BLaER1 (cell line): Measurements from ENCODE around the gene SPATS2L.

ENCODE experiments used
- H3K27ac ChIP-seq: shearing (Covaris generic); formaldehyde crosslinking; 2 replicates; pipeline ENCODE4 v1.8.1; 2022
- H3K27me3 ChIP-seq: shearing (Covaris generic); formaldehyde crosslinking; 2 replicates; pipeline ENCODE4 v1.8.1; 2022
- H3K36me3 ChIP-seq: shearing (Covaris generic); formaldehyde crosslinking; 2 replicates; pipeline ENCODE4 v1.8.1; 2022
- H3K4me1 ChIP-seq: shearing (Covaris generic); formaldehyde crosslinking; 2 replicates; pipeline ENCODE4 v1.8.1; 2022
- H3K4me2 ChIP-seq: shearing (Covaris generic); formaldehyde crosslinking; 2 replicates; pipeline ENCODE4 v1.8.1; 2022
- H3K4me3 ChIP-seq: shearing (Covaris generic); formaldehyde crosslinking; 2 replicates; pipeline ENCODE4 v1.8.1; 2022
- H3K9ac ChIP-seq: shearing (Covaris generic); formaldehyde crosslinking; 2 replicates; pipeline ENCODE4 v1.8.1; 2022
- H3K9me3 ChIP-seq: shearing (Covaris generic); formaldehyde crosslinking; 2 replicates; pipeline ENCODE4 v1.8.1; 2022
- H4K20me1 ChIP-seq: shearing (Covaris generic); formaldehyde crosslinking; 2 replicates; pipeline ENCODE4 v1.8.1; 2022
- Cebpa-rat ChIP-seq: shearing (Covaris generic); IDR thresholded peaks from 2 replicates; pipeline ENCODE4 v1.8.1; 2022

SPATS2L gene

GRCh38 chr2:200353874-200354273, 47.4 kb downstream of the SPATS2L start:
- Histone ChIP-seq H3K4me3 (no peak overlapping the region), H3K36me3 (no peaks in the 10 kb centered on the region), H3K4me2 (no peak overlapping the region), H3K4me1 (peaks cover 9% of the 10 kb centered on the region), H3K27me3 (no peaks in the 10 kb centered on the region), H3K9ac (no peak overlapping the region), H4K20me1 (no peaks in the 10 kb centered on the region), H3K9me3 (no peaks in the 10 kb centered on the region), H3K27ac (no peak overlapping the region)
- no peak for TF ChIP-seq Cebpa-rat

DNA sequence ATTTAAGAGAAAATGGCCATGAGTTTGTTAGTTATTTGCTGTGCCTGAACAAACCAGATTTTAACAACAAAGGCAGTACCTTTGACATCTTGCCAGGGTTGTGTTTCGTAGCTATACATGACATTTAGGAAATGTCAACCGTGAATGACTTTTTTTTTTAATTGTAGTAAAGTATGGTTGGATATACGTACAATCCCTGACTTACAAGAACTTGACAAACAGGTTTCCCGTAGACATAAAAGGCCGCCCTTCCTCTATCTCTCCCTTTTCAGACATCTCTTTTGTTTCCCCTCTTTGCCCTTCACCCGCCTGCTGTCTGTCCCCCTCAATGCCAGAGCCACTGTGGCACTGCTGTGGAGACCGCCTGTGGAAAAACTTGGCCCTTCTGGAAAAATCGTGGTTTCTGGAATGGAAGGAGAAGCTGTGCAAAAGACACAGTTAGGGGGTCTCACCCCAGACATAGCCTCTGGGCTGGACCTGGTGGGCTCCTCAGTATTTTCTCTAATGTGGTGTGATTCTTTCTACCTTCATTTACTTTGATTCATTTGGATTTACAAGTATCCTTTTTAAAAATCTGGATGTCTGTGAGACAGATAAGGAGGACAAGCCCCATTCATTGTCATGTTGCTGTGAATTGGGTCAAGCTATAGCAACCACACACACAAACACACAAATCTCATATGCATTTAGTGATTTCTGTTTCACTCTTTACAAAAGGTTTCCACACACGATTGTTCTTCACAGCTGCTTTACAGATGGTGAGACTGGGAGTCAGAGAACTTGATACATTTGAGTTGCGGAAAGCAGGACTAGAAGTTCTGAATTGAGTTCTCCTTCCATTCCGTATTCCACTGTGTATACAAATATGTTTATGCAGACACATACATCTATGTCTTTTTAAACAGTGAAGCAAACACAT, 48.6 kb downstream of the SPATS2L start:
- Histone ChIP-seq H3K9ac (no peak overlapping the region), H3K9me3 (no peaks in the 10 kb centered on the region), H3K4me2 (no peak overlapping the region), H3K27me3 (no peaks in the 10 kb centered on the region), H3K4me3 (no peak overlapping the region), H3K36me3 (no peaks in the 10 kb centered on the region), H4K20me1 (no peaks in the 10 kb centered on the region), H3K27ac (no peak overlapping the region), H3K4me1 (peaks cover under 1% of the 10 kb centered on the region)
- no peak for TF ChIP-seq Cebpa-rat

DNA sequence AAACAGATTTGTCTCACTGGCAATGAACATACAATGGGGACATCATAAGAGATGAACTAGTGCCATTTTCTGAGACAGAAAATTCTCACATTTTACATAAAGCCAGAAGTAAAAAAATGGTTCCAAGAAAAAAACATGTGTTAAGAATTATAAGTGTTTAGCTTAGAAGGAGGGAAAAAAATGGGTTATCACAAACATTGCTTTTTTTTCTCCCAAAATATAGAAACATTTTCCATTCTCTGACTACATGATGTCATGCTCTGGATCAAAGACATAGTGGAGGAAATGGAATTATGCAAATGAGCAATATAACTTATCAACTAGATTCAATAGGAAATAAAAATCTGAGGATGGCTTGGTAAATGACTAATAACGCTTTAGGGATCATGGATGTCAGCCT, 49.8 kb downstream of the SPATS2L start:
- Histone ChIP-seq H3K4me2 (no peak overlapping the region), H3K4me3 (no peak overlapping the region), H3K9ac (no peak overlapping the region), H3K9me3 (no peaks in the 10 kb centered on the region), H3K27me3 (no peaks in the 10 kb centered on the region), H3K27ac (no peak overlapping the region), H3K36me3 (no peaks in the 10 kb centered on the region), H3K4me1 (no peaks in the 10 kb centered on the region), H4K20me1 (no peaks in the 10 kb centered on the region)
- TF ChIP-seq Cebpa-rat: no peak

DNA sequence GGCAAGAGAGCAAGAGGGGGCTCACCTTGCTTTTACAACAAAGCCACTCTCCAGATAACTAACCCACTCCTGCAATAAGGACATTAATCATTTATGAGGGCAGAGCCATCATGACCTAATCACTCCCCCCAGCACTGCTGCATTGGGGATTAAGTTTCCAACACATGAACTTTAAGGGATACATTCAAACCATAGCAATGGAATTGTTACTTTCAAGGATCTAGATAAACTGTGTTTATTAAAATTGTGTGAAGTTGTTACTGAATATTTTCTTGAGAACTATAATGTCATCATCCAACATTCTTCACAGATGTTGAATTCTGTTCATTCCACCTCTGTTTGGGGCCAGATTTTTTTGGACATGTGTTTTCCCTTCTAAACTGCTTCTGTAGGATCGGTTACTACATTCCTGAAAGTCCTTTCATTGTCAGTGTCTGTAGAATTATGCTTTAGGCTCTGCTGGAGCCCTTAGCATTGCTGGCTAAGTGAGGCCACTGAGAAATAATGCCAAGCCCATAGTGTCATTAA, 50.4 kb downstream of the SPATS2L start:
- Histone ChIP-seq H3K27me3 (no peaks in the 10 kb centered on the region), H3K4me3 (no peak overlapping the region), H3K4me2 (no peak overlapping the region), H3K4me1 (no peaks in the 10 kb centered on the region), H3K36me3 (no peaks in the 10 kb centered on the region), H3K9ac (no peak overlapping the region), H3K27ac (no peak overlapping the region), H4K20me1 (no peaks in the 10 kb centered on the region), H3K9me3 (no peaks in the 10 kb centered on the region)
- TF ChIP-seq Cebpa-rat: no peak

DNA sequence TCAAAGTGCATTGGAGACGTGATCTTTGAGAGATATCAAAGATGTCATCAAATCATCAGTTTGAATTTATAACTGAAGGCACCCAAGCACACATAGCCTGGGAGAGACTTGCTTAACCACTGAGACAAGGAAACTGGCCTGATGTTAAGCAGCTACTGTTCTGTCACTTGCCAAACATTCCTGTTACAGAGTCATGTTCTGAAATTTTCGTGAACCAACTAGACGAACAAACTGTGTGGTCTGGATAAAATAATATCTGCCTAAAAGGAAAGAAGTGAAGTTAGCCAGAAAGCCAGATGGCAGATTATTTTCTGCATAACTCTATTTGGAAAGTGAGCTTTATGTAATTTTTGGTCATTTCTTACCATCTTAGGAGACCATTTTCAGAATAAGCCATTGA, 51.4 kb downstream of the SPATS2L start:
- no peaks in the 10 kb centered on the region for H3K36me3 ChIP-seq
- no peak overlapping the region for H3K27ac ChIP-seq
- no peaks in the 10 kb centered on the region for H3K9me3 ChIP-seq
- H3K4me3 ChIP-seq: no peak overlapping the region
- H3K4me1 ChIP-seq: no peaks in the 10 kb centered on the region
- H3K4me2 ChIP-seq: no peak overlapping the region
- TF ChIP-seq Cebpa-rat: no peak
- H4K20me1 ChIP-seq: no peaks in the 10 kb centered on the region
- H3K27me3 ChIP-seq: no peaks in the 10 kb centered on the region
- no peak overlapping the region for H3K9ac ChIP-seq

- no peaks in the 10 kb centered on the region for H3K4me1 ChIP-seq
- H3K36me3 ChIP-seq: no peaks in the 10 kb centered on the region
- H3K4me2 ChIP-seq: no peak overlapping the region
- no peaks in the 10 kb centered on the region for H3K9me3 ChIP-seq
- H4K20me1 ChIP-seq: no peaks in the 10 kb centered on the region
- no peak for TF ChIP-seq Cebpa-rat
- no peak overlapping the region for H3K27ac ChIP-seq
- H3K27me3 ChIP-seq: no peaks in the 10 kb centered on the region
- no peak overlapping the region for H3K4me3 ChIP-seq
- H3K9ac ChIP-seq: no peak overlapping the region
These were observed 53.1 kb downstream of the SPATS2L start for GRCh38 chr2:200359552-200359951.

DNA sequence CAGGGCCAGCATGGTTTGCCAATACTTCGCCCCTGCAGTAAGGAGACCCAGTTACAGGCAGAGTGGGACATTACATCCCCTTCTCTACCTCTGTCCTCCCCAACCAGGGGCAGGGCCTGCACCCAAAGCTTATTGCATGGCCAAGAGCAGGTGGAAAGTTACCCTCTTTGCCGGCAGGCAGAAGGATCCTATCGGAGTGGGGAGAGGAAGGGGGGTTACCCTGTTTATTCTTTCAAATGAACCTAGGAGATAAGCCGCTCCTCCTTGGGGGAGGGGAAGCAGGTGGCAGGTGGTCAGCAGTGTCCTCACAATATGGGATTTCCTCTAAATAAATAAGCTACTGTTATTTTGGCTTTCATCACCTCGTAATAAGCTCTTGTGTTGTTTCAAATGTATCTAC, 53.9 kb downstream of the SPATS2L start:
- Histone ChIP-seq H3K4me2 (no peak overlapping the region), H3K9me3 (no peaks in the 10 kb centered on the region), H3K36me3 (no peaks in the 10 kb centered on the region), H3K4me3 (no peak overlapping the region), H4K20me1 (no peaks in the 10 kb centered on the region), H3K4me1 (no peaks in the 10 kb centered on the region), H3K9ac (no peak overlapping the region), H3K27me3 (no peaks in the 10 kb centered on the region), H3K27ac (no peak overlapping the region)
- no peak for TF ChIP-seq Cebpa-rat

GRCh38 chr2:200362202-200362917, 55.9 kb downstream of the SPATS2L start:
- Histone ChIP-seq H4K20me1 (no peaks in the 10 kb centered on the region), H3K27me3 (no peaks in the 10 kb centered on the region), H3K4me1 (no peaks in the 10 kb centered on the region), H3K4me2 (no peak overlapping the region), H3K27ac (no peak overlapping the region), H3K4me3 (no peak overlapping the region), H3K9ac (no peak overlapping the region), H3K36me3 (no peaks in the 10 kb centered on the region), H3K9me3 (no peaks in the 10 kb centered on the region)
- TF ChIP-seq Cebpa-rat: no peak

GRCh38 chr2:200363279-200363678, 56.8 kb downstream of the SPATS2L start:
- Histone ChIP-seq H4K20me1 (no peaks in the 10 kb centered on the region), H3K36me3 (no peaks in the 10 kb centered on the region), H3K27me3 (no peaks in the 10 kb centered on the region), H3K4me1 (no peaks in the 10 kb centered on the region), H3K9ac (no peak overlapping the region), H3K27ac (no peak overlapping the region), H3K4me2 (no peak overlapping the region), H3K4me3 (no peak overlapping the region), H3K9me3 (no peaks in the 10 kb centered on the region)
- no peak for TF ChIP-seq Cebpa-rat

- Histone ChIP-seq H3K36me3 (no peaks in the 10 kb centered on the region), H3K27me3 (no peaks in the 10 kb centered on the region), H3K9me3 (no peaks in the 10 kb centered on the region), H3K27ac (no peak overlapping the region), H3K9ac (no peak overlapping the region), H3K4me3 (no peak overlapping the region), H4K20me1 (no peaks in the 10 kb centered on the region), H3K4me2 (no peak overlapping the region), H3K4me1 (no peaks in the 10 kb centered on the region)
- TF ChIP-seq Cebpa-rat: no peak
These were observed 57.6 kb downstream of the SPATS2L start for GRCh38 chr2:200364142-200364541.
